Gastrocnemius medialis (tissue), 4 donors: Measurements from ENCODE around the gene TIMP3. TPM values are rescaled to one million over a fixed set of nuclear protein-coding genes. Genes with fewer than 3 reads are reported as not detected.

Experiments
- ATAC-seq, 2 donors: fragments of 150-250 bp; one replicate each; pipeline ENCODE4 v1.9.1; 2016
- DNase-seq, 2 donors: peaks; one replicate each; pipeline ENCODE4 v3.0.0-alpha.2; 2019
- H3K27ac ChIP-seq, 4 donors: fragments of 200-600 bp; sonication (generic); 1 replicate in 1 of 4; 2 replicates in 3 of 4; pipeline ENCODE4 v1.5.1; 2016 to 2018; ENCODE audit warnings: mild to moderate bottlenecking in 2 of 4, moderate library complexity in 1 of 4
- H3K27me3 ChIP-seq, 3 donors: fragments of 200-600 bp; sonication (generic) in 2 of 3; 1 replicate in 1 of 3; 2 replicates in 2 of 3; pipeline versions ENCODE4 v1.5.1 to v1.6.0; 2016 to 2019; ENCODE audit warnings: mild to moderate bottlenecking in 1 of 3, moderate library complexity in 1 of 3
- H3K36me3 ChIP-seq, 2 donors: fragments of 200-600 bp; sonication (generic) in 1 of 2; one replicate each; pipeline ENCODE4 v1.5.1; 2017 to 2018
- H3K4me1 ChIP-seq, 2 donors: fragments of 200-600 bp; sonication (generic) in 1 of 2; one replicate each; pipeline ENCODE4 v1.5.1; 2016 to 2017; ENCODE audit warnings: mild to moderate bottlenecking in 2 of 2
- H3K4me3 ChIP-seq, 4 donors: fragments of 200-600 bp; sonication (generic) in 3 of 4; 1 replicate in 1 of 4; 2 replicates in 3 of 4; pipeline ENCODE4 v1.5.1; 2016 to 2019; ENCODE audit warnings: mild to moderate bottlenecking in 2 of 4
- H3K9me3 ChIP-seq, 3 donors: fragments of 200-600 bp; sonication (generic) in 2 of 3; 1 replicate in 1 of 3; 2 replicates in 2 of 3; pipeline ENCODE4 v1.5.1; 2016 to 2019
- CTCF ChIP-seq, 5 experiments: fragments of 450-650 bp in 3 of 5; fragments of 200-600 bp in 2 of 5; sonication (generic) in 2 of 5; IDR thresholded peaks in 4 of 5; conservative IDR thresholded peaks in 1 of 5; 1 replicate in 4 of 5; 2 replicates in 1 of 5; pipeline ENCODE4 v1.5.1; 2016 to 2019; ENCODE audit warnings: antibody characterized with exemption in 5 of 5, mild to moderate bottlenecking in 3 of 5, moderate library complexity in 3 of 5
- POLR2A ChIP-seq, 2 donors: fragments of 450-650 bp; IDR thresholded peaks; one replicate each; pipeline ENCODE4 v1.6.1; 2017; ENCODE audit warnings: antibody characterized with exemption in 2 of 2, mild to moderate bottlenecking in 2 of 2, moderate library complexity in 2 of 2
- in situ Hi-C, 4 donors: fragments of 200-750 bp; cut with MboI; loops; one replicate each; pipeline versions ENCODE4 v1.15.0 to v1.8.0; 2017; ENCODE audit warnings: low sequenced_read_pairs in 4 of 4
- intact Hi-C: fragments of 100-400 bp; cut with DNase I; formaldehyde crosslinking; loops from one replicate; pipeline ENCODE4 v1.15.1; 2023; ENCODE audit warnings: low total_unique reads
- total RNA-seq, 4 donors: library from RNA; depleted of rRNA; stranded (reverse); fragments of >200 nt; gene quantifications; one replicate each; pipeline versions ENCODE4 v1.1.0 to v1.2.3, GENCODE V29; 2016

Gene TIMP3
- total RNA-seq, 4 donors from 2014 or later: 102 to 247 (median 144) TPM

GRCh38 chr22:32761251-32761903 lies 40.1 kb upstream of the TIMP3 start:
- H3K9me3 ChIP-seq: no peaks in the 10 kb centered on the region
- TF ChIP-seq POLR2A (IDR thresholded peaks at IDR 0.05) (no peak), CTCF (IDR thresholded peaks at IDR 0.05 in 4 of 5, conservative IDR thresholded peaks at IDR 0.05 in 1 of 5) (no peak)
- H3K36me3 ChIP-seq: no peaks in the 10 kb centered on the region
- H3K4me1 ChIP-seq: peaks cover 14 to 15% of the 10 kb centered on the region in 2 donors
- DNase-seq (no peak), ATAC-seq (peak; percentile 12 to 22)
- peak overlapping the region; percentile 69 to 82 (median 74) for H3K27ac ChIP-seq
- no peak overlapping the region for H3K4me3 ChIP-seq
- intact Hi-C loops: loop anchor here (5.0 kb wide), 1 partner anchor 134 kb away; no protein-coding TSS in a partner anchor
- no peaks in the 10 kb centered on the region for H3K27me3 ChIP-seq
- in situ Hi-C loops: no loop called here

- in situ Hi-C loops: no loop called here
- ATAC-seq (peak; percentile 81 to 86), DNase-seq (peak; percentile 37 to 67)
- intact Hi-C loops: loop anchor here (5.0 kb wide), 1 partner anchor 137 kb away; no protein-coding TSS in a partner anchor
- H3K27ac ChIP-seq: peak overlapping the region; percentile 68 to 80 (median 78)
- no peak for TF ChIP-seq CTCF (IDR thresholded peaks at IDR 0.05 in 4 of 5, conservative IDR thresholded peaks at IDR 0.05 in 1 of 5)
- H3K9me3 ChIP-seq: no peaks in the 10 kb centered on the region
- no peak overlapping the region for H3K4me3 ChIP-seq
- H3K4me1 ChIP-seq: peaks cover 14 to 15% of the 10 kb centered on the region in 2 donors
- H3K27me3 ChIP-seq: no peaks in the 10 kb centered on the region
- H3K36me3 ChIP-seq: no peaks in the 10 kb centered on the region
Observed at GRCh38 chr22:32764330-32765131, 37.0 kb upstream of the TIMP3 start.

- H3K27me3 ChIP-seq: no peaks in the 10 kb centered on the region
- H3K9me3 ChIP-seq: no peaks in the 10 kb centered on the region
- ATAC-seq: peak in 1 of 2 donors; percentile 5
- peak overlapping the region; percentile 68 to 80 (median 78) for H3K27ac ChIP-seq
- TF ChIP-seq CTCF (IDR thresholded peaks at IDR 0.05 in 4 of 5, conservative IDR thresholded peaks at IDR 0.05 in 1 of 5): no peak
- in situ Hi-C loops (no loop called here), intact Hi-C loops (no loop called here)
- peaks cover 14 to 15% of the 10 kb centered on the region in 2 donors for H3K4me1 ChIP-seq
- H3K4me3 ChIP-seq: no peak overlapping the region
- DNase-seq: no peak
- H3K36me3 ChIP-seq: no peaks in the 10 kb centered on the region
Observed at GRCh38 chr22:32765132-32765618, 36.3 kb upstream of the TIMP3 start.

GRCh38 chr22:32771756-32772155 lies 29.7 kb upstream of the TIMP3 start:
- in situ Hi-C loops (no loop called here), intact Hi-C loops (no loop called here)
- Histone ChIP-seq H3K4me3 (no peak overlapping the region), H3K27ac (peak overlapping the region in 2 of 4 donors; percentile 15 to 18), H3K4me1 (no peaks in the 10 kb centered on the region), H3K27me3 (no peaks in the 10 kb centered on the region), H3K9me3 (no peaks in the 10 kb centered on the region), H3K36me3 (no peaks in the 10 kb centered on the region)
- ATAC-seq (no peak), DNase-seq (no peak)
- TF ChIP-seq POLR2A (IDR thresholded peaks at IDR 0.05) (no peak), CTCF (IDR thresholded peaks at IDR 0.05 in 4 of 5, conservative IDR thresholded peaks at IDR 0.05 in 1 of 5) (no peak)
